GM12878 (cell line): ENCODE results near the gene RCAN1. TPM values are rescaled to one million over a fixed set of nuclear protein-coding genes. Genes with fewer than 3 reads are reported as not detected.

Experiments
- MXI1 ChIP-seq: fragments of 150-350 bp; IDR thresholded peaks from 2 replicates; pipeline ENCODE4 v1.6.1; 2011; ENCODE audit warnings: low read depth, mild to moderate bottlenecking, inconsistent platforms, low read length, improper control_type of control experiment
- SRF ChIP-seq, 2 experiments: IDR thresholded peaks; 2 replicates each; pipeline ENCODE4 v1.6.1; 2011; ENCODE audit warnings: low read depth in 2 of 2, low read length in 2 of 2, mild to moderate bottlenecking in 1 of 2, moderate library complexity in 1 of 2
- TAF1 ChIP-seq: IDR thresholded peaks from 2 replicates; pipeline ENCODE4 v1.6.1; 2011; ENCODE audit warnings: mild to moderate bottlenecking, low read depth, low read length, borderline replicate concordance
- polyA plus RNA-seq, 11 experiments: library from polyadenylated mRNA; depleted of rRNA in 4 of 11; unstranded in 6 of 11; stranded (reverse) in 5 of 11; fragments of >200 nt; fragmentation: Nextera tagmentation in 4 of 11; fragmentation: Illumina TruSeq in 1 of 11; extraction: Ambion mirVana in 4 of 11; extraction: Trizol in 1 of 11; gene quantifications; 1 replicate in 1 of 11; 2 replicates in 10 of 11; pipeline versions ENCODE4 v1.2.1 to v1.2.3, GENCODE V29; 2011 to 2016; ENCODE audit warnings: inconsistent platforms in 2 of 11, missing spikeins in 2 of 11, low read depth in 1 of 11
- total RNA-seq, 4 experiments: library from RNA; depleted of rRNA in 3 of 4; stranded (reverse); fragments of >200 nt in 3 of 4; fragmentation: Illumina TruSeq in 1 of 4; extraction: Trizol in 1 of 4; gene quantifications; 2 replicates each; pipeline versions ENCODE4 v1.2.1 to v1.2.3, GENCODE V29; 2013 to 2021
- TF ChIP-seq, protein P1 (sequence below): fragments of 450-650 bp; IDR thresholded peaks from 2 replicates; pipeline ENCODE4 v1.6.1; 2018; ENCODE audit warnings: mild to moderate bottlenecking, low read depth, moderate library complexity; ENCODE audit not compliant: partially characterized antibody
- TF ChIP-seq, protein P2 (sequence below): IDR thresholded peaks from 2 replicates; pipeline ENCODE4 v1.6.1; 2011; ENCODE audit warnings: borderline replicate concordance, low read depth, mild to moderate bottlenecking, moderate library complexity, mixed read lengths, low read length; ENCODE audit not compliant: insufficient read depth; ENCODE audit errors: extremely low read length

Gene RCAN1
- total and polyA plus RNA-seq, 10 of the 15 experiments (the other 5 are each of a cell fraction or from before 2014, with no cell fraction given), result 2.8 to 12.9 (median 10.5) TPM

DNA sequence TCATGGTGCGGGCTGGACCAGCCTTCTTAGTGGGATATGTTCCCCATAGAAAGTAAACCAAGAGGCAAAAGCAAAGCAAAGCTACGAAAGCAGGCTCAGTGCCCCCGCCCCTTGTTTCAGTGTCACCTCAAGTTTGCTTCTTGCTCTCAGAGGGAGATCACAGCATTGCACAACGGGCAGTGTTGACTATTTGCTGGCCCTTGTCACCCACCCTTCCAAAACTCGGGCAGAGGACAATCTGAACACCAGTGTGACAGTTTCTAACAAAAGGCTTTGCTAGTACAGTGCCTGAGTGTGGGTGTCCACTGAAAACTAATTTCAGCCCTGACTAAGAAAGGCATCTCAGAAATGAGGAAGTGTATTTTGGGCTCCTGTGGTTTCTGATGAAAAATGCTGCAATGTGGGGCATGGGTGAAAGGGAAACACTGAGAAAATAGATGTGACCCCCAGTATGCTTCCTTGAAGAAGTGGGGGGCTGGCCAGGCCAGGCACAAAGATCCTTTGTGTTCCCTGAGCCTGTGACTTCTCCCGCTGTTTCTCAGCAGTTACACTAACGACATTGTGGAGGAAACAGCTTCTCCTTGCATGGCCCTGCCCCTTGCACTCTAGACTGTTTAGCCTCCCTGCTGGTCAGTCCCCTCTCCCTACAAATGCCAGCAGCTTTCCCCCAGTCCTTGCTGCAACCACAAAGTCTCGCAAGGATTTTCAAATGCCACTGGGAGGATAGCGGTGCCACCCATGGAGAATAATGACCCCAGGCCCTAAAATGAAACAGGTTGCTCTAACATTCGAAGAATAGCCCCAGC, 69.6 kb downstream of the RCAN1 start (continued):
- TF ChIP-seq, protein P1, sequence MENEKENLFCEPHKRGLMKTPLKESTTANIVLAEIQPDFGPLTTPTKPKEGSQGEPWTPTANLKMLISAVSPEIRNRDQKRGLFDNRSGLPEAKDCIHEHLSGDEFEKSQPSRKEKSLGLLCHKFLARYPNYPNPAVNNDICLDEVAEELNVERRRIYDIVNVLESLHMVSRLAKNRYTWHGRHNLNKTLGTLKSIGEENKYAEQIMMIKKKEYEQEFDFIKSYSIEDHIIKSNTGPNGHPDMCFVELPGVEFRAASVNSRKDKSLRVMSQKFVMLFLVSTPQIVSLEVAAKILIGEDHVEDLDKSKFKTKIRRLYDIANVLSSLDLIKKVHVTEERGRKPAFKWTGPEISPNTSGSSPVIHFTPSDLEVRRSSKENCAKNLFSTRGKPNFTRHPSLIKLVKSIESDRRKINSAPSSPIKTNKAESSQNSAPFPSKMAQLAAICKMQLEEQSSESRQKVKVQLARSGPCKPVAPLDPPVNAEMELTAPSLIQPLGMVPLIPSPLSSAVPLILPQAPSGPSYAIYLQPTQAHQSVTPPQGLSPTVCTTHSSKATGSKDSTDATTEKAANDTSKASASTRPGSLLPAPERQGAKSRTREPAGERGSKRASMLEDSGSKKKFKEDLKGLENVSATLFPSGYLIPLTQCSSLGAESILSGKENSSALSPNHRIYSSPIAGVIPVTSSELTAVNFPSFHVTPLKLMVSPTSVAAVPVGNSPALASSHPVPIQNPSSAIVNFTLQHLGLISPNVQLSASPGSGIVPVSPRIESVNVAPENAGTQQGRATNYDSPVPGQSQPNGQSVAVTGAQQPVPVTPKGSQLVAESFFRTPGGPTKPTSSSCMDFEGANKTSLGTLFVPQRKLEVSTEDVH, result no peak
- TF ChIP-seq, protein P2, sequence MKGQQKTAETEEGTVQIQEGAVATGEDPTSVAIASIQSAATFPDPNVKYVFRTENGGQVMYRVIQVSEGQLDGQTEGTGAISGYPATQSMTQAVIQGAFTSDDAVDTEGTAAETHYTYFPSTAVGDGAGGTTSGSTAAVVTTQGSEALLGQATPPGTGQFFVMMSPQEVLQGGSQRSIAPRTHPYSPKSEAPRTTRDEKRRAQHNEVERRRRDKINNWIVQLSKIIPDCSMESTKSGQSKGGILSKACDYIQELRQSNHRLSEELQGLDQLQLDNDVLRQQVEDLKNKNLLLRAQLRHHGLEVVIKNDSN, result no peak
- TF ChIP-seq TAF1 (peak; percentile 67), MXI1 (peak; percentile 24; the same call in 1 of the 2 replicates), SRF (IDR thresholded peaks at IDR 0.05; ENCODE audit: low read depth in 2 of 2, low read length in 2 of 2) (0 out of 4 replicates have a peak, but pooled peaks of 1 of the 2 experiments have one; percentile 27)
